ENCODE results near the gene IL17RD.

- TF ChIP-seq CTCF (IDR thresholded peaks at IDR 0.05 in 4 of 5, conservative IDR thresholded peaks at IDR 0.05 in 1 of 5) = no peak
- no peak for TF ChIP-seq POLR2A (IDR thresholded peaks at IDR 0.05)
These were observed 116.4 kb downstream of the IL17RD start for GRCh38 chr3:57048728-57049127.

Measured in gastrocnemius medialis (tissue), 4 donors.